ENCODE results near the gene C10orf67. TPM values are rescaled to one million over a fixed set of nuclear protein-coding genes. Genes with fewer than 3 reads are reported as not detected.
"Not testable (repeated sequence)": the region's sequence is repeated elsewhere in the genome, so short reads cannot be mapped to it uniquely, and the experiment has no call there.

The C10orf67 gene
- total RNA-seq, 4 donors from 2014 or later = not detected

GRCh38 chr10:23354630-23355279 lies 10.2 kb upstream of the C10orf67 start:
- no peak overlapping the region for H3K27ac ChIP-seq
- WGBS, 2 donors (ENCODE audit: low coverage in 1 of 2) = 74 to 78% methylated on average over 5 of the region's 5 CpGs
- no peaks in the 10 kb centered on the region for H3K4me1 ChIP-seq
- no peaks in the 10 kb centered on the region for H3K9me3 ChIP-seq
- H3K4me3 ChIP-seq = no peak overlapping the region
- no peaks in the 10 kb centered on the region for H3K27me3 ChIP-seq
- no peaks in the 10 kb centered on the region for H3K36me3 ChIP-seq
- no peak for ATAC-seq
- TF ChIP-seq EP300 (IDR thresholded peaks at IDR 0.05) (no peak), POLR2A (IDR thresholded peaks at IDR 0.05) (no peak)

GRCh38 chr10:23351926-23352519 lies 7.4 kb upstream of the C10orf67 start:
- H3K9me3 ChIP-seq = no peaks in the 10 kb centered on the region
- 84 to 96% methylated on average over 3 of the region's 3 CpGs for WGBS, 2 donors (ENCODE audit: low coverage in 1 of 2)
- ATAC-seq = no peak
- peaks cover 0 to 11% (median 3%) of the 10 kb centered on the region in 3 donors for H3K4me1 ChIP-seq
- TF ChIP-seq POLR2AphosphoS5 (IDR thresholded peaks at IDR 0.05) = no peak
- TF ChIP-seq EP300 (IDR thresholded peaks at IDR 0.05) = no peak
- H3K36me3 ChIP-seq = no peaks in the 10 kb centered on the region
- H3K27me3 ChIP-seq = no peaks in the 10 kb centered on the region
- H3K27ac ChIP-seq = no peak overlapping the region
- H3K4me3 ChIP-seq = no peak overlapping the region

GRCh38 chr10:23350706-23351105 lies 6.1 kb upstream of the C10orf67 start:
- not testable (repeated sequence) for H3K27ac ChIP-seq, H3K27me3 ChIP-seq, ATAC-seq, H3K4me3 ChIP-seq, H3K36me3 ChIP-seq, H3K9me3 ChIP-seq
- WGBS, 2 donors (ENCODE audit: low coverage in 1 of 2) = no CpG with 5 or more reads among the region's 1 CpG
- H3K4me1 ChIP-seq = peaks cover 0 to 11% (median 3%) of the 10 kb centered on the region in 3 donors

GRCh38 chr10:23345861-23346260 lies 1.3 kb upstream of the C10orf67 start:
- no peak overlapping the region for H3K27ac ChIP-seq
- ATAC-seq = no peak

DNA sequence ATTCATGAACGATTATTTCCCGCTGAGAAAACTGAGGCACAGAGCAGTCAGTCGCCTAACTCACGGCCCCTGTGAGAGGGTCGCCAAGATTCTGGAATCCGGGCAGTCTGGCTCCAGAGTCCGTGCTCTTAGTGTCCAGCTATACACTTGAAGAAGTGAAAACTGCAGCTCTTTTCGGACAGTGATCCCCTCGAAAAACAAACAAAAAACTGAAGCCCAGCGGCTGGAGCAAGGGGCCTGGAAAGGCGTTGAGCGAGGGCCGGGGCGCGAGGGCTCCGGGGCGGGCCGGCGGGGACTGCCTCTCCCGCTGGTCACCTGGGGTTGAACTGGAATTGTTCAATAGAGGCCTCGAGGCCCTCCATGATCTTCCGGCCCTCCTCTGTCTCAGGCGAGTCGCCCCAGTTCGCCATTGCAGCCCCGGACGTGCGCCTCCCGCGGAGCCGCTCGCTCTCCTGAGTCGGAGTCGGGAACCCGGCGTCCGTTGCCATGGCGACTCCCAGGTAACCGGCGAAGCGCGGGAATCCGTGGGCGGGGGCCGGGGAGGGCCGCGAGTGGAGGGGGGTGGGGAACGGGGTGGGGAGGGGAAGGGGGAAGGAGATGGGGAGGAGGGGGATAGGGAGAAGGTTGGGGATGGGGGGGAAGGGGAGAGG lies 881 bp downstream of the C10orf67 start:
- H3K4me3 ChIP-seq = peak overlapping the region; percentile 23 to 56
- TF ChIP-seq POLR2AphosphoS5 (IDR thresholded peaks at IDR 0.05) (no peak), EP300 (IDR thresholded peaks at IDR 0.05) (no peak), POLR2A (IDR thresholded peaks at IDR 0.05) (no peak)
- TF ChIP-seq, protein P1, sequence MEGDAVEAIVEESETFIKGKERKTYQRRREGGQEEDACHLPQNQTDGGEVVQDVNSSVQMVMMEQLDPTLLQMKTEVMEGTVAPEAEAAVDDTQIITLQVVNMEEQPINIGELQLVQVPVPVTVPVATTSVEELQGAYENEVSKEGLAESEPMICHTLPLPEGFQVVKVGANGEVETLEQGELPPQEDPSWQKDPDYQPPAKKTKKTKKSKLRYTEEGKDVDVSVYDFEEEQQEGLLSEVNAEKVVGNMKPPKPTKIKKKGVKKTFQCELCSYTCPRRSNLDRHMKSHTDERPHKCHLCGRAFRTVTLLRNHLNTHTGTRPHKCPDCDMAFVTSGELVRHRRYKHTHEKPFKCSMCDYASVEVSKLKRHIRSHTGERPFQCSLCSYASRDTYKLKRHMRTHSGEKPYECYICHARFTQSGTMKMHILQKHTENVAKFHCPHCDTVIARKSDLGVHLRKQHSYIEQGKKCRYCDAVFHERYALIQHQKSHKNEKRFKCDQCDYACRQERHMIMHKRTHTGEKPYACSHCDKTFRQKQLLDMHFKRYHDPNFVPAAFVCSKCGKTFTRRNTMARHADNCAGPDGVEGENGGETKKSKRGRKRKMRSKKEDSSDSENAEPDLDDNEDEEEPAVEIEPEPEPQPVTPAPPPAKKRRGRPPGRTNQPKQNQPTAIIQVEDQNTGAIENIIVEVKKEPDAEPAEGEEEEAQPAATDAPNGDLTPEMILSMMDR (IDR thresholded peaks at IDR 0.05) = no peak
- no peaks in the 10 kb centered on the region for H3K36me3 ChIP-seq
- peaks cover 0 to 35% (median 3%) of the 10 kb centered on the region in 3 donors for H3K4me1 ChIP-seq
- peak; percentile 20 for ATAC-seq
- peak overlapping the region in 2 of 4 donors; percentile 36 to 73 for H3K27ac ChIP-seq
- H3K9me3 ChIP-seq = no peaks in the 10 kb centered on the region
- 0% methylated on average over 1 of the region's 48 CpGs; no CpG with 5 or more reads in 1 of the 2 donors for WGBS, 2 donors (ENCODE audit: low coverage in 1 of 2)
- H3K27me3 ChIP-seq = peaks cover 31% of the 10 kb centered on the region

More at GRCh38 chr10:23345861-23346260, 1.3 kb upstream of the C10orf67 start:
- WGBS, 2 donors (ENCODE audit: low coverage in 1 of 2) = 42 to 56% methylated on average over 5 of the region's 5 CpGs
- peaks cover 31% of the 10 kb centered on the region for H3K27me3 ChIP-seq
- H3K4me1 ChIP-seq = peaks cover 0 to 35% (median 3%) of the 10 kb centered on the region in 3 donors
- H3K9me3 ChIP-seq = no peaks in the 10 kb centered on the region
- no peaks in the 10 kb centered on the region for H3K36me3 ChIP-seq
- no peak overlapping the region for H3K4me3 ChIP-seq
- TF ChIP-seq, protein P1 (IDR thresholded peaks at IDR 0.05) = no peak
- TF ChIP-seq POLR2AphosphoS5 (IDR thresholded peaks at IDR 0.05) (no peak), EP300 (IDR thresholded peaks at IDR 0.05) (no peak), POLR2A (IDR thresholded peaks at IDR 0.05) (no peak)

GRCh38 chr10:23342213-23342884 lies 2.2 kb downstream of the C10orf67 start:
- no peak for ATAC-seq
- Histone ChIP-seq H3K4me1 (peaks cover 0 to 26% (median 2%) of the 10 kb centered on the region in 3 donors), H3K27me3 (peaks cover 31% of the 10 kb centered on the region), H3K27ac (no peak overlapping the region), H3K36me3 (no peaks in the 10 kb centered on the region), H3K4me3 (no peak overlapping the region), H3K9me3 (no peaks in the 10 kb centered on the region)
- WGBS, 2 donors (ENCODE audit: low coverage in 1 of 2) = 75 to 96% methylated on average over 7 to 8 of the region's 11 CpGs
- TF ChIP-seq POLR2AphosphoS5 (IDR thresholded peaks at IDR 0.05) = no peak
- TF ChIP-seq, protein P1 (IDR thresholded peaks at IDR 0.05) = no peak
- no peak for TF ChIP-seq POLR2A (IDR thresholded peaks at IDR 0.05)
- no peak for TF ChIP-seq EP300 (IDR thresholded peaks at IDR 0.05)

Data from gastroesophageal sphincter (tissue), 4 donors.